Caco-2 (cell line): ENCODE measurements around the gene TINAGL1. TPM values are rescaled to one million over a fixed set of nuclear protein-coding genes. Genes with fewer than 3 reads are reported as not detected.

Source experiments
- BruUV-seq: library from RNA; stranded (reverse); fragments of 400-500 nt; replicated peaks from 2 replicates; lab custom pipeline; 2021; lab: Mats Ljungman, UMichigan
- CTCF ChIA-PET: fragments of 300-600 bp; sonication (Branson Sonifier 250); formaldehyde crosslinking; loops from one replicate; lab custom pipeline; 2022; ENCODE audit warnings: antibody characterized with exemption; lab: Charles Lee
- POLR2A ChIA-PET: fragments of 300-600 bp; sonication (Branson Sonifier 250); formaldehyde crosslinking; loops from one replicate; lab custom pipeline; 2022; ENCODE audit warnings: antibody characterized with exemption; lab: Charles Lee
- DNase-seq, 2 experiments: peaks; one replicate each; pipeline versions ENCODE4 v3.0.0 to v3.0.0-alpha.2; 2020 to 2022
- H3K27me3 ChIP-seq: replicated peaks from 2 replicates; pipeline ENCODE4 v1.6.0; 2011; ENCODE audit warnings: low read length; ENCODE audit not compliant: control insufficient read depth, insufficient read depth
- H3K36me3 ChIP-seq: 2 replicates; pipeline ENCODE4 v1.5.1; 2011; ENCODE audit warnings: low read length; ENCODE audit not compliant: control insufficient read depth, insufficient read depth
- H3K4me1 ChIP-seq: fragments of 250-450 bp; sonication (Bioruptor Pico); 2 replicates; pipeline ENCODE4 v1.5.1; 2020; ENCODE audit warnings: mild to moderate bottlenecking
- H3K4me3 ChIP-seq: 2 replicates; pipeline ENCODE4 v1.5.1; 2011; ENCODE audit warnings: low read depth, mild to moderate bottlenecking, control low read depth, low read length
- H3K9me3 ChIP-seq: fragments of 250-450 bp; sonication (Bioruptor Pico); 2 replicates; pipeline ENCODE4 v1.5.1; 2020; ENCODE audit warnings: mild to moderate bottlenecking, moderate library complexity
- H3K27ac Mint-ChIP-seq: one replicate; pipeline ENCODE4 v1.8.0; 2022; ENCODE audit warnings: mixed read lengths; ENCODE audit not compliant: unreplicated experiment
- H3K27me3 Mint-ChIP-seq: one replicate; pipeline ENCODE4 v1.8.0; 2022; ENCODE audit warnings: mixed read lengths; ENCODE audit not compliant: insufficient read depth, unreplicated experiment
- H3K36me3 Mint-ChIP-seq: one replicate; pipeline ENCODE4 v1.8.0; 2022; ENCODE audit warnings: mild to moderate bottlenecking, mixed read lengths; ENCODE audit not compliant: insufficient read depth, unreplicated experiment
- H3K4me1 Mint-ChIP-seq: one replicate; pipeline ENCODE4 v1.8.0; 2022; ENCODE audit warnings: low read depth, mixed read lengths; ENCODE audit not compliant: unreplicated experiment
- H3K4me3 Mint-ChIP-seq: one replicate; pipeline ENCODE4 v1.8.0; 2022; ENCODE audit warnings: mild to moderate bottlenecking, moderate library complexity, mixed read lengths; ENCODE audit not compliant: unreplicated experiment
- H3K9me3 Mint-ChIP-seq: one replicate; pipeline ENCODE4 v1.8.0; 2022; ENCODE audit warnings: mixed read lengths; ENCODE audit not compliant: unreplicated experiment
- intact Hi-C: fragments of 100-400 bp; cut with micrococcal nuclease; formaldehyde crosslinking; loops from one replicate; pipeline ENCODE4 v1.10.0; 2022; ENCODE audit not compliant: unreplicated experiment
- total RNA-seq: library from RNA; stranded (reverse); gene quantifications from 2 replicates; pipeline ENCODE4 v1.2.3, GENCODE V29; 2022
- TF ChIP-seq, protein P1 (sequence below), 2 experiments: fragments of 200-600 bp in 1 of 2; IDR thresholded peaks; 1 replicate in 1 of 2; 2 replicates in 1 of 2; pipeline versions ENCODE4 v1.5.1 to v1.8.0; 2011 to 2022; ENCODE audit warnings: antibody characterized with exemption in 1 of 2, control low read depth in 1 of 2, inconsistent platforms in 1 of 2, low read depth in 1 of 2, low read length in 1 of 2, mild to moderate bottlenecking in 1 of 2, moderate library complexity in 1 of 2; ENCODE audit not compliant: insufficient read depth in 1 of 2, severe bottlenecking in 1 of 2, unreplicated experiment in 1 of 2

Gene TINAGL1
- total RNA-seq, 1 experiment from 2014 or later = 101 TPM

DNA sequence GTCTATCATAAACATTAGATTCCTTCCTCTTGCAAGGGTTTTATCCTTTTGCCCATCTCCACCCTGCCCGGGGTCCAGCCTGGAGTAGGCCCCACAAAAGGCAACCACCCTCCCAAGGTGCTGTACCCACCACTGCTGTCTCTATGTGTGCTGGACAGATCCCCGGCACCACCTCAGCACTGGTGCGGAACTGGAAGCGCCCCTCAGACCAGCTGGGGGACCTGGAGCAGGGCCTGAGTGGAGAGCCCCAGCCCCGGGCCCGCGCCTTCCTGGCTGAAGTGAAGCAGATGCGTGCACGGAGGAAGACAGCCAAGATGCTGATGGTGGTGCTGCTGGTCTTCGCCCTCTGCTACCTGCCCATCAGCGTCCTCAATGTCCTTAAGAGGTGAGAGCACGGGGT, 47.0 kb downstream of the TINAGL1 start:
- Histone ChIP-seq H3K4me1 (no peaks in the 10 kb centered on the region), H3K36me3 (no peaks in the 10 kb centered on the region), H3K27me3 (no peaks in the 10 kb centered on the region), H3K4me3 (no peak overlapping the region), H3K9me3 (no peaks in the 10 kb centered on the region)
- no peak for DNase-seq
- Mint-ChIP-seq H3K4me1 (no peaks in the 10 kb centered on the region), H3K36me3 (no peaks in the 10 kb centered on the region), H3K4me3 (no peak overlapping the region), H3K9me3 (no peaks in the 10 kb centered on the region), H3K27me3 (no peaks in the 10 kb centered on the region), H3K27ac (no peak overlapping the region)
- intact Hi-C loops = no loop called here
- CTCF ChIA-PET = no interaction called here
- POLR2A ChIA-PET = no interaction called here
- TF ChIP-seq, protein P1, sequence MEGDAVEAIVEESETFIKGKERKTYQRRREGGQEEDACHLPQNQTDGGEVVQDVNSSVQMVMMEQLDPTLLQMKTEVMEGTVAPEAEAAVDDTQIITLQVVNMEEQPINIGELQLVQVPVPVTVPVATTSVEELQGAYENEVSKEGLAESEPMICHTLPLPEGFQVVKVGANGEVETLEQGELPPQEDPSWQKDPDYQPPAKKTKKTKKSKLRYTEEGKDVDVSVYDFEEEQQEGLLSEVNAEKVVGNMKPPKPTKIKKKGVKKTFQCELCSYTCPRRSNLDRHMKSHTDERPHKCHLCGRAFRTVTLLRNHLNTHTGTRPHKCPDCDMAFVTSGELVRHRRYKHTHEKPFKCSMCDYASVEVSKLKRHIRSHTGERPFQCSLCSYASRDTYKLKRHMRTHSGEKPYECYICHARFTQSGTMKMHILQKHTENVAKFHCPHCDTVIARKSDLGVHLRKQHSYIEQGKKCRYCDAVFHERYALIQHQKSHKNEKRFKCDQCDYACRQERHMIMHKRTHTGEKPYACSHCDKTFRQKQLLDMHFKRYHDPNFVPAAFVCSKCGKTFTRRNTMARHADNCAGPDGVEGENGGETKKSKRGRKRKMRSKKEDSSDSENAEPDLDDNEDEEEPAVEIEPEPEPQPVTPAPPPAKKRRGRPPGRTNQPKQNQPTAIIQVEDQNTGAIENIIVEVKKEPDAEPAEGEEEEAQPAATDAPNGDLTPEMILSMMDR (IDR thresholded peaks at IDR 0.05; ENCODE audit: insufficient read depth in 1 of 2, low read depth in 1 of 2, low read length in 1 of 2, severe bottlenecking in 1 of 2, unreplicated experiment in 1 of 2) = no peak
- no TSS peak for BruUV-seq

DNA sequence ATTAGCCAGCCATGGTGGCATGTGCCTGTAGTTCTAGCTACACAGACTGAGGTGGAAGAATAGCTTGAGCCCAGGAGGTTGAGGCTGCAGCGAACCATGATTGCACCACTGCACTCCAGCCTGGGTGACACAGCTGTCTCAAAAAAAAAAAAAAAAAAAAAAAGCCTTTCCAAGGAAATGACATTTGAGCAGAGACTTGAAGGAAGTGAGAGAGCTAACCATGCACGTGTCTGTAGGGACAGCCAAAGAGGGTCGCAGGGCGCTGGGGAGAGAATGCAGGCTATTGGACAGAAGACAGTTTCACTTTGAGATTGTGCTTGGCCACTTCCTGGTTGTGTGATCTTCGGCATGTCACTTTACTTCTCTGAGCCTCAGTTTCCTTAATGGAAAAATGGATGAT, 48.0 kb downstream of the TINAGL1 start:
- no peak overlapping the region for H3K4me3 ChIP-seq
- Mint-ChIP-seq H3K27ac (no peak overlapping the region), H3K36me3 (no peaks in the 10 kb centered on the region), H3K4me3 (no peak overlapping the region), H3K27me3 (no peaks in the 10 kb centered on the region), H3K4me1 (no peaks in the 10 kb centered on the region), H3K9me3 (no peaks in the 10 kb centered on the region)
- TF ChIP-seq, protein P1 (IDR thresholded peaks at IDR 0.05; ENCODE audit: insufficient read depth in 1 of 2, low read depth in 1 of 2, low read length in 1 of 2, severe bottlenecking in 1 of 2, unreplicated experiment in 1 of 2) = no peak
- BruUV-seq = no TSS peak
- no peak for DNase-seq
- ChIA-PET POLR2A (no interaction called here), CTCF (no interaction called here)
- intact Hi-C loops = no loop called here
- no peaks in the 10 kb centered on the region for H3K9me3 ChIP-seq
- H3K4me1 ChIP-seq = no peaks in the 10 kb centered on the region
- no peaks in the 10 kb centered on the region for H3K36me3 ChIP-seq
- no peaks in the 10 kb centered on the region for H3K27me3 ChIP-seq

DNA sequence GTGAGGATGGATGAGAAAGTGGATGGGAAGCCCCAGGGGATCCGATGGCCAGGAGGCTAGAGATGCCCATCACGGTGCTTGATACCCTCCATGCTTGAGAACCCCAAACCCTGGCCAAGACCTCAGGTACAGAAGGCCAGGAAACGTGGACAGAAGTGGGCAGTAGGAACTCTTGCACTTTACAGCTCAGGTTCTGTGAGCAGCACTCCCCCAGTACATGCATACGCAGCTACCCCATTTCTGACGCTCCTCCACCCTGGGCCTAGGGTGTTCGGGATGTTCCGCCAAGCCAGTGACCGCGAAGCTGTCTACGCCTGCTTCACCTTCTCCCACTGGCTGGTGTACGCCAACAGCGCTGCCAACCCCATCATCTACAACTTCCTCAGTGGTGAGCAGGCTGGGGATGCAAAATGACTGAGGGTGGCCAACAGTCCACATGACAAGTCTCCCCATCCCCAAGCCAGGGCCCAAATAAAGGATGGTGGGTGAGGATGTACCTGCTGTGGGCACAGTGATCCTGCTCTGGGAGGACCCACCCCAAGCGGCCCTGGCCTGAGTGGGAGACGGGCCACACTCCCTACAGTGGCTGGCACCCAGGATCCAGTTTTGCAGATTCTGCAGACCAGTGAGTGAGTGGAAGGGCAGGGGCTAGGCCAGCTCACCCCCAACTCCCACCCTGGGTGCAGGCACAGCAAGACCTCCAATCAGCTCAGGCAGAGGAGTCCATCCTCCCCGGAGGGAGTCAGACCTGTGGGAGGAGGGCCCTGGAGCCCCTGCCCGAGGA, 48.6 kb downstream of the TINAGL1 start:
- ChIA-PET CTCF (no interaction called here), POLR2A (no interaction called here)
- no peaks in the 10 kb centered on the region for H3K4me1 ChIP-seq
- BruUV-seq = no TSS peak
- no peak overlapping the region for H3K4me3 ChIP-seq
- H3K4me3 Mint-ChIP-seq = no peak overlapping the region
- H3K9me3 ChIP-seq = no peaks in the 10 kb centered on the region
- H3K9me3 Mint-ChIP-seq = no peaks in the 10 kb centered on the region
- intact Hi-C loops = no loop called here
- no peaks in the 10 kb centered on the region for H3K4me1 Mint-ChIP-seq
- H3K27ac Mint-ChIP-seq = no peak overlapping the region
- no peaks in the 10 kb centered on the region for H3K36me3 Mint-ChIP-seq
- H3K27me3 Mint-ChIP-seq = no peaks in the 10 kb centered on the region
- no peaks in the 10 kb centered on the region for H3K36me3 ChIP-seq
- TF ChIP-seq, protein P1 (IDR thresholded peaks at IDR 0.05; ENCODE audit: insufficient read depth in 1 of 2, low read depth in 1 of 2, low read length in 1 of 2, severe bottlenecking in 1 of 2, unreplicated experiment in 1 of 2) = no peak
- DNase-seq = no peak
- no peaks in the 10 kb centered on the region for H3K27me3 ChIP-seq
